ENCODE results near the gene LCE6A. TPM values are rescaled to one million over a fixed set of nuclear protein-coding genes. Genes with fewer than 3 reads are reported as not detected.

The LCE6A gene
- total RNA-seq, 1 donor from 2014 or later = not detected

DNA sequence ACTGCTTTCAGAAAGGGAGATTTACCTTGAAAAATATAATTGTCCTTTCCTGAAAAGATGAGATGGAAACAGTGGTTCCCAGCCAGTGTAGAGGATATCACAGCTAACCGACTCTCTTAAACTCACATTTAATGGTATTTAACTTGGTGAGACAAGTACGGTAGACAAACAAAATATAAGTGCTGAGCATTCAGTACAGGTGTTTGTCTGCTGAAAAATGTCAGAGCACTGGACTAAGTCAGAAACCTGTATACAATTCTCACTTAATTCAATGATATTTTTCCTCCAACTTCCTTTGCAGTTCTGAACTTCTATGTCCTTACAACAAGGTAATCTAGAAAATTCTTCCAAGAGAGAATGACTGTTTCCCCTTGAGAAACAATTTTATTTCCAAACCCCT lies 31.0 kb upstream of the LCE6A start, which contains the start of gene LCE1B:
LCE1B (plus strand) TSS at position 301 of the 400 bp plus-strand sequence. CDS start 476 bp downstream, outside the sequence.
- Histone ChIP-seq H3K4me3 (ENCODE audit: insufficient read depth, low read depth, low read length) (no peak within 1 kb of the TSS), H2AFZ (ENCODE audit: low read depth, low read length) (no peak within 1 kb of the TSS), H3K4me2 (ENCODE audit: low read length) (no peak within 1 kb of the TSS), H3K9ac (ENCODE audit: low read length) (no peak within 1 kb of the TSS), H3K36me3 (ENCODE audit: insufficient read depth, low read length) (no peaks in the 10 kb centered on the region), H3K4me1 (ENCODE audit: insufficient read depth, low read length) (no peaks in the 10 kb centered on the region), H3K9me3 (ENCODE audit: insufficient read depth, low read depth, low read length) (no peaks in the 10 kb centered on the region), H3K27ac (ENCODE audit: low read depth, low read length) (no peak within 1 kb of the TSS), H4K20me1 (ENCODE audit: insufficient read depth, low read length) (no peaks in the 10 kb centered on the region), H3K79me2 (ENCODE audit: insufficient read depth, low read length) (no peaks in the 10 kb centered on the region), H3K27me3 (ENCODE audit: insufficient read depth, low read length) (no peaks in the 10 kb centered on the region)
- Mint-ChIP-seq H3K27me3 (ENCODE audit: low read depth, unreplicated experiment) (peaks cover 9% of the 10 kb centered on the region), H3K4me1 (ENCODE audit: low read depth, unreplicated experiment) (no peaks in the 10 kb centered on the region), H3K4me3 (ENCODE audit: unreplicated experiment) (no peak within 1 kb of the TSS), H3K9me3 (ENCODE audit: unreplicated experiment) (no peaks in the 10 kb centered on the region), H3K36me3 (ENCODE audit: low read depth, unreplicated experiment) (no peaks in the 10 kb centered on the region), H3K27ac (ENCODE audit: unreplicated experiment) (no peak within 1 kb of the TSS)
- FAIRE-seq (no peak), DNase-seq (ENCODE audit: low read depth) (no peak)
- no peak for TF ChIP-seq EZH2 (IDR thresholded peaks at IDR 0.05; ENCODE audit: insufficient read depth, low read length)
- TF ChIP-seq, protein P1, sequence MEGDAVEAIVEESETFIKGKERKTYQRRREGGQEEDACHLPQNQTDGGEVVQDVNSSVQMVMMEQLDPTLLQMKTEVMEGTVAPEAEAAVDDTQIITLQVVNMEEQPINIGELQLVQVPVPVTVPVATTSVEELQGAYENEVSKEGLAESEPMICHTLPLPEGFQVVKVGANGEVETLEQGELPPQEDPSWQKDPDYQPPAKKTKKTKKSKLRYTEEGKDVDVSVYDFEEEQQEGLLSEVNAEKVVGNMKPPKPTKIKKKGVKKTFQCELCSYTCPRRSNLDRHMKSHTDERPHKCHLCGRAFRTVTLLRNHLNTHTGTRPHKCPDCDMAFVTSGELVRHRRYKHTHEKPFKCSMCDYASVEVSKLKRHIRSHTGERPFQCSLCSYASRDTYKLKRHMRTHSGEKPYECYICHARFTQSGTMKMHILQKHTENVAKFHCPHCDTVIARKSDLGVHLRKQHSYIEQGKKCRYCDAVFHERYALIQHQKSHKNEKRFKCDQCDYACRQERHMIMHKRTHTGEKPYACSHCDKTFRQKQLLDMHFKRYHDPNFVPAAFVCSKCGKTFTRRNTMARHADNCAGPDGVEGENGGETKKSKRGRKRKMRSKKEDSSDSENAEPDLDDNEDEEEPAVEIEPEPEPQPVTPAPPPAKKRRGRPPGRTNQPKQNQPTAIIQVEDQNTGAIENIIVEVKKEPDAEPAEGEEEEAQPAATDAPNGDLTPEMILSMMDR (IDR thresholded peaks at IDR 0.05; ENCODE audit: insufficient read depth, low read depth, low read length) = no peak

DNA sequence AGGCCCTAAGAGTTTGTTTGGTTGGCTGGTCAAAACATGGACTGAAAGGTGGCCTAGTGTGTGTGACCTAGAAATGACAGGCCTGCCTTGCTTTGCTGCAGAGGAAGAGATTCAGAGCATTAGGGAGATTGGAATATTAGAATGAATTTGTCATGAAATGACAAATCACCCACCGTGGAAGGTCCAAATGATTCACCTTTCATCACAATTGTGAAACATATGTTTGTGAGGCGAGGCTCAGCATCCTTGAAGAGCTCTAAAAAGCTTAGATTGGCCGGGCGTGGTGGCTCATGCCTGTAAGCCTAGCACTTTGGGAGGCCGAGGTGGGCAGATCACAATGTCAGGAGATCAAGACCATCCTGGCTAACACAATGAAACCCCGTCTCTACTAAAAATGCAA lies 25.3 kb upstream of the LCE6A start:
- no peaks in the 10 kb centered on the region for H3K27me3 ChIP-seq (ENCODE audit: insufficient read depth, low read length)
- H3K9me3 Mint-ChIP-seq (ENCODE audit: unreplicated experiment) = no peaks in the 10 kb centered on the region
- no peaks in the 10 kb centered on the region for H3K4me1 Mint-ChIP-seq (ENCODE audit: low read depth, unreplicated experiment)
- H3K27me3 Mint-ChIP-seq (ENCODE audit: low read depth, unreplicated experiment) = peaks cover 4% of the 10 kb centered on the region
- H3K79me2 ChIP-seq (ENCODE audit: insufficient read depth, low read length) = no peaks in the 10 kb centered on the region
- no peaks in the 10 kb centered on the region for H3K36me3 Mint-ChIP-seq (ENCODE audit: low read depth, unreplicated experiment)
- no peaks in the 10 kb centered on the region for H3K4me1 ChIP-seq (ENCODE audit: insufficient read depth, low read length)
- H3K9me3 ChIP-seq (ENCODE audit: insufficient read depth, low read depth, low read length) = no peaks in the 10 kb centered on the region
- H3K9ac ChIP-seq (ENCODE audit: low read length) = no peak overlapping the region
- DNase-seq (ENCODE audit: low read depth) = no peak
- no peak overlapping the region for H3K27ac ChIP-seq (ENCODE audit: low read depth, low read length)
- H3K4me3 Mint-ChIP-seq (ENCODE audit: unreplicated experiment) = no peak overlapping the region
- H2AFZ ChIP-seq (ENCODE audit: low read depth, low read length) = no peak overlapping the region
- H3K4me3 ChIP-seq (ENCODE audit: insufficient read depth, low read depth, low read length) = no peak overlapping the region
- TF ChIP-seq, protein P1 (IDR thresholded peaks at IDR 0.05; ENCODE audit: insufficient read depth, low read depth, low read length) = no peak
- no peak for TF ChIP-seq EZH2 (IDR thresholded peaks at IDR 0.05; ENCODE audit: insufficient read depth, low read length)
- no peaks in the 10 kb centered on the region for H3K36me3 ChIP-seq (ENCODE audit: insufficient read depth, low read length)
- H3K4me2 ChIP-seq (ENCODE audit: low read length) = no peak overlapping the region
- no peak overlapping the region for H3K27ac Mint-ChIP-seq (ENCODE audit: unreplicated experiment)
- FAIRE-seq = no peak
- no peaks in the 10 kb centered on the region for H4K20me1 ChIP-seq (ENCODE audit: insufficient read depth, low read length)

DNA sequence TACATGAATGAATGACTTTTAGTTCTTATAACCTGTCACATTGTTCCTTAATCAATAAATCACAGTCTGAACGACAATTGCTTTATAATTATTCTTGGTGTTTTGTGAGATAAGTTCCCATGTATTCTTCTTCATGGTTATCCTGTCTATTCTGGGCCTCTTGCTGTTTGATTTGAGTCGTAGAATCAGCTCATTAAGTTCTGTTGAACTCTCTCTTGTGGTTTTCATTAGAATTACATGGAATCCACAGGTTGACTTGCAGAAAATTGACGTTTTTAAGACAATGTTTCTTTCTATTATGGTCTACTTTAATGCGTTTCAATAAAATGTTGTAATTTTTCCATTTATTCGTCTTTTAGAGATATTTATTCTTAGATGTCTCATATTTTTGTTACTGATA lies 19.4 kb upstream of the LCE6A start:
- no peak overlapping the region for H3K27ac ChIP-seq (ENCODE audit: low read depth, low read length)
- no peaks in the 10 kb centered on the region for H3K4me1 ChIP-seq (ENCODE audit: insufficient read depth, low read length)
- no peaks in the 10 kb centered on the region for H3K36me3 ChIP-seq (ENCODE audit: insufficient read depth, low read length)
- no peaks in the 10 kb centered on the region for H3K9me3 Mint-ChIP-seq (ENCODE audit: unreplicated experiment)
- no peaks in the 10 kb centered on the region for H3K36me3 Mint-ChIP-seq (ENCODE audit: low read depth, unreplicated experiment)
- H4K20me1 ChIP-seq (ENCODE audit: insufficient read depth, low read length) = no peaks in the 10 kb centered on the region
- TF ChIP-seq, protein P1 (IDR thresholded peaks at IDR 0.05; ENCODE audit: insufficient read depth, low read depth, low read length) = no peak
- TF ChIP-seq EZH2 (IDR thresholded peaks at IDR 0.05; ENCODE audit: insufficient read depth, low read length) = no peak
- no peaks in the 10 kb centered on the region for H3K9me3 ChIP-seq (ENCODE audit: insufficient read depth, low read depth, low read length)
- no peak overlapping the region for H3K27ac Mint-ChIP-seq (ENCODE audit: unreplicated experiment)
- H3K27me3 Mint-ChIP-seq (ENCODE audit: low read depth, unreplicated experiment) = peaks cover 7% of the 10 kb centered on the region
- H2AFZ ChIP-seq (ENCODE audit: low read depth, low read length) = no peak overlapping the region
- H3K9ac ChIP-seq (ENCODE audit: low read length) = no peak overlapping the region
- H3K4me3 ChIP-seq (ENCODE audit: insufficient read depth, low read depth, low read length) = no peak overlapping the region
- no peak overlapping the region for H3K4me2 ChIP-seq (ENCODE audit: low read length)
- no peaks in the 10 kb centered on the region for H3K79me2 ChIP-seq (ENCODE audit: insufficient read depth, low read length)
- H3K4me1 Mint-ChIP-seq (ENCODE audit: low read depth, unreplicated experiment) = no peaks in the 10 kb centered on the region
- no peak overlapping the region for H3K4me3 Mint-ChIP-seq (ENCODE audit: unreplicated experiment)
- DNase-seq (ENCODE audit: low read depth) (no peak), FAIRE-seq (no peak)
- no peaks in the 10 kb centered on the region for H3K27me3 ChIP-seq (ENCODE audit: insufficient read depth, low read length)

Data from astrocyte (in vitro differentiated cells and primary cell).